Measurements from ENCODE around the gene GNA14. TPM values are rescaled to one million over a fixed set of nuclear protein-coding genes. Genes with fewer than 3 reads are reported as not detected.

Gene GNA14
- total and polyA plus RNA-seq, 2 of the 8 experiments (the other 6 are each of a cell fraction or from before 2014, with no cell fraction given) = 3.4 to 6.3 TPM

GRCh38 chr9:77442436-77442835, 205.7 kb downstream of the GNA14 start (continued):
- TF ChIP-seq CHD7 (IDR thresholded peaks at IDR 0.05; ENCODE audit: insufficient replicate concordance, low read length) (no peak), PHF8 (conservative IDR thresholded peaks at IDR 0.05; ENCODE audit: low read depth, low read length) (no peak)

Measured in H1 (cell line).